K562 (cell line): ENCODE results near the gene CREBL2.

ENCODE experiments used
- CREBBP ChIP-seq: IDR thresholded peaks from one replicate; pipeline ENCODE4 v1.6.1; 2012; ENCODE audit warnings: low read depth, mild to moderate bottlenecking, control low read depth, inconsistent platforms, low read length
- GABPB1 ChIP-seq: sonication (generic); formaldehyde crosslinking; IDR thresholded peaks from 2 replicates; pipeline ENCODE4 v1.8.0; 2022; ENCODE audit warnings: mild to moderate bottlenecking, missing genetic modification reagents
- HCFC1 ChIP-seq: IDR thresholded peaks from 2 replicates; pipeline ENCODE4 v1.6.1; 2012; ENCODE audit warnings: low read depth, low read length, improper control_type of control experiment
- HDGF ChIP-seq: fragments of 450-650 bp; IDR thresholded peaks from 2 replicates; pipeline ENCODE4 v1.6.1; 2016
- MEIS2 ChIP-seq: fragments of 450-650 bp; IDR thresholded peaks from 2 replicates; pipeline ENCODE4 v1.6.1; 2014; ENCODE audit warnings: mild to moderate bottlenecking; ENCODE audit not compliant: partially characterized antibody
- TCF7L2 ChIP-seq: fragments of 150-350 bp; IDR thresholded peaks from 2 replicates; pipeline ENCODE4 v1.6.1; 2016; ENCODE audit warnings: low read depth, mild to moderate bottlenecking, low read length, moderate library complexity
- ZNF274 ChIP-seq: IDR thresholded peaks from 2 replicates; pipeline ENCODE4 v1.6.1; 2011; ENCODE audit warnings: low read depth, mild to moderate bottlenecking, low read length, moderate library complexity, borderline replicate concordance
- ZNF507 ChIP-seq: conservative IDR thresholded peaks from 2 replicates; pipeline ENCODE4 v1.6.1; 2017; ENCODE audit warnings: missing genetic modification characterization, missing compliant biosample characterization
- ZNF644 ChIP-seq: fragments of 200-800 bp; sonication (Bioruptor generic); IDR thresholded peaks from 2 replicates; pipeline ENCODE4 v1.6.1; 2016; ENCODE audit warnings: low read depth, missing genetic modification characterization, missing compliant biosample characterization
- TF ChIP-seq, protein P1 (sequence below), 3 experiments: IDR thresholded peaks in 2 of 3; conservative IDR thresholded peaks in 1 of 3; 2 replicates each; pipeline ENCODE4 v1.5.1; 2011 to 2012; ENCODE audit warnings: low read length in 3 of 3, mild to moderate bottlenecking in 3 of 3, control low read depth in 2 of 3, improper control_type of control experiment in 1 of 3, inconsistent platforms in 1 of 3, low read depth in 1 of 3, mixed read lengths in 1 of 3, moderate library complexity in 1 of 3; ENCODE audit not compliant: insufficient read depth in 2 of 3
- TF ChIP-seq, protein P2 (sequence below): fragments of 250-450 bp; sonication (Bioruptor Pico); IDR thresholded peaks from 2 replicates; pipeline ENCODE4 v1.5.0; 2021; ENCODE audit warnings: mild to moderate bottlenecking, borderline replicate concordance
- TF ChIP-seq, protein P3 (sequence below): fragments of 450-650 bp; IDR thresholded peaks from 2 replicates; pipeline ENCODE4 v1.6.1; 2016; ENCODE audit warnings: mild to moderate bottlenecking
- TF ChIP-seq, protein P4 (sequence below), 2 experiments: IDR thresholded peaks; 2 replicates each; pipeline ENCODE4 v1.6.1; 2011; ENCODE audit warnings: borderline replicate concordance in 1 of 2, control low read depth in 1 of 2, low read depth in 1 of 2, low read length in 1 of 2, mild to moderate bottlenecking in 1 of 2, mixed read lengths in 1 of 2, moderate library complexity in 1 of 2; ENCODE audit not compliant: insufficient read depth in 1 of 2, insufficient read length in 1 of 2, poor library complexity in 1 of 2, severe bottlenecking in 1 of 2; ENCODE audit errors: extremely low read depth in 1 of 2

DNA sequence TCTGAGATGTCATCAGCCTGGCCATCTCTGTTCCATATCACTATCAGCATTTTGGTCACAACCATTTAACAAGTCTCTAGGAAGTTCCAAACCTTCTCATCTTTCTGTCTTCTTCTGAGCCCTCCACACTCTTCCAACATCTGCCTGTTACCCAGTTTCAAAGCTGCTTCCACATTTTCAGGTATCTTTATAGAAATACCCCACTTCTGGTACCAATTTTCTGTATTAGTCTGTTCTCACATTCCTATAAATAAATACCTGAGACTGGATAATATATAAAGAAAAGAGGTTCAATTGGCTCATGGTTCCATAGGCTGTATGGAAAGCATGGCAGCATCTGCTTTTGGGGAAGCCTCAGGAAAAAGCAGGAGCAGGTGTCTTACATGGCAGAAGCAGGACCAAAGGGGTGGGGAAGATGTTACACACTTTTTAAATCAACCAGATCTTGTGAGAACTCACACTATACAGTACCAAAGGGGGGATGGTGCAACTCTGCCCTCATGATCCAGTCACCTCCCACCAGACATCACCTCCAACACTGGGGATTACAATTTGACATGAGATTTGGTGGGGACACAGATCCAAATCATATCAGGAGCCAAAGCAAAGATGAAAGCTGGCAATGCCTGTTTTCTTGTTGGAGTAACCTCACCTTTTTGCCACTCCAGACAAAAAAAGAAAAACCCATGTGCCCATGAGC, 37.4 kb downstream of the CREBL2 start:
- no peak for TF ChIP-seq MEIS2
- TF ChIP-seq, protein P1, sequence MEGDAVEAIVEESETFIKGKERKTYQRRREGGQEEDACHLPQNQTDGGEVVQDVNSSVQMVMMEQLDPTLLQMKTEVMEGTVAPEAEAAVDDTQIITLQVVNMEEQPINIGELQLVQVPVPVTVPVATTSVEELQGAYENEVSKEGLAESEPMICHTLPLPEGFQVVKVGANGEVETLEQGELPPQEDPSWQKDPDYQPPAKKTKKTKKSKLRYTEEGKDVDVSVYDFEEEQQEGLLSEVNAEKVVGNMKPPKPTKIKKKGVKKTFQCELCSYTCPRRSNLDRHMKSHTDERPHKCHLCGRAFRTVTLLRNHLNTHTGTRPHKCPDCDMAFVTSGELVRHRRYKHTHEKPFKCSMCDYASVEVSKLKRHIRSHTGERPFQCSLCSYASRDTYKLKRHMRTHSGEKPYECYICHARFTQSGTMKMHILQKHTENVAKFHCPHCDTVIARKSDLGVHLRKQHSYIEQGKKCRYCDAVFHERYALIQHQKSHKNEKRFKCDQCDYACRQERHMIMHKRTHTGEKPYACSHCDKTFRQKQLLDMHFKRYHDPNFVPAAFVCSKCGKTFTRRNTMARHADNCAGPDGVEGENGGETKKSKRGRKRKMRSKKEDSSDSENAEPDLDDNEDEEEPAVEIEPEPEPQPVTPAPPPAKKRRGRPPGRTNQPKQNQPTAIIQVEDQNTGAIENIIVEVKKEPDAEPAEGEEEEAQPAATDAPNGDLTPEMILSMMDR (IDR thresholded peaks at IDR 0.05 in 2 of 3, conservative IDR thresholded peaks at IDR 0.05 in 1 of 3; ENCODE audit: insufficient read depth in 2 of 3, low read depth in 1 of 3, low read length in 3 of 3): no peak
- no peak; the same call in 1 of the 2 replicates for TF ChIP-seq ZNF274
- TF ChIP-seq, protein P2, sequence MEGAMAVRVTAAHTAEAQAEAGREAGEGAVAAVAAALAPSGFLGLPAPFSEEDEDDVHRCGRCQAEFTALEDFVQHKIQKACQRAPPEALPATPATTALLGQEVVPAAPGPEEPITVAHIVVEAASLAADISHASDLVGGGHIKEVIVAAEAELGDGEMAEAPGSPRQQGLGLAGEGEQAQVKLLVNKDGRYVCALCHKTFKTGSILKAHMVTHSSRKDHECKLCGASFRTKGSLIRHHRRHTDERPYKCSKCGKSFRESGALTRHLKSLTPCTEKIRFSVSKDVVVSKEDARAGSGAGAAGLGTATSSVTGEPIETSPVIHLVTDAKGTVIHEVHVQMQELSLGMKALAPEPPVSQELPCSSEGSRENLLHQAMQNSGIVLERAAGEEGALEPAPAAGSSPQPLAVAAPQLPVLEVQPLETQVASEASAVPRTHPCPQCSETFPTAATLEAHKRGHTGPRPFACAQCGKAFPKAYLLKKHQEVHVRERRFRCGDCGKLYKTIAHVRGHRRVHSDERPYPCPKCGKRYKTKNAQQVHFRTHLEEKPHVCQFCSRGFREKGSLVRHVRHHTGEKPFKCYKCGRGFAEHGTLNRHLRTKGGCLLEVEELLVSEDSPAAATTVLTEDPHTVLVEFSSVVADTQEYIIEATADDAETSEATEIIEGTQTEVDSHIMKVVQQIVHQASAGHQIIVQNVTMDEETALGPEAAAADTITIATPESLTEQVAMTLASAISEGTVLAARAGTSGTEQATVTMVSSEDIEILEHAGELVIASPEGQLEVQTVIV (CRISPR knock-in tag): no peak
- TF ChIP-seq HCFC1: no peak
- TF ChIP-seq CREBBP: no peak
- TF ChIP-seq ZNF507 (tag): no peak
- TF ChIP-seq TCF7L2: no peak
- no peak for TF ChIP-seq HDGF
- TF ChIP-seq, protein P3, sequence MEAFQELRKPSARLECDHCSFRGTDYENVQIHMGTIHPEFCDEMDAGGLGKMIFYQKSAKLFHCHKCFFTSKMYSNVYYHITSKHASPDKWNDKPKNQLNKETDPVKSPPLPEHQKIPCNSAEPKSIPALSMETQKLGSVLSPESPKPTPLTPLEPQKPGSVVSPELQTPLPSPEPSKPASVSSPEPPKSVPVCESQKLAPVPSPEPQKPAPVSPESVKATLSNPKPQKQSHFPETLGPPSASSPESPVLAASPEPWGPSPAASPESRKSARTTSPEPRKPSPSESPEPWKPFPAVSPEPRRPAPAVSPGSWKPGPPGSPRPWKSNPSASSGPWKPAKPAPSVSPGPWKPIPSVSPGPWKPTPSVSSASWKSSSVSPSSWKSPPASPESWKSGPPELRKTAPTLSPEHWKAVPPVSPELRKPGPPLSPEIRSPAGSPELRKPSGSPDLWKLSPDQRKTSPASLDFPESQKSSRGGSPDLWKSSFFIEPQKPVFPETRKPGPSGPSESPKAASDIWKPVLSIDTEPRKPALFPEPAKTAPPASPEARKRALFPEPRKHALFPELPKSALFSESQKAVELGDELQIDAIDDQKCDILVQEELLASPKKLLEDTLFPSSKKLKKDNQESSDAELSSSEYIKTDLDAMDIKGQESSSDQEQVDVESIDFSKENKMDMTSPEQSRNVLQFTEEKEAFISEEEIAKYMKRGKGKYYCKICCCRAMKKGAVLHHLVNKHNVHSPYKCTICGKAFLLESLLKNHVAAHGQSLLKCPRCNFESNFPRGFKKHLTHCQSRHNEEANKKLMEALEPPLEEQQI: no peak
- no peak for TF ChIP-seq ZNF644 (tag)
- TF ChIP-seq, protein P4, sequence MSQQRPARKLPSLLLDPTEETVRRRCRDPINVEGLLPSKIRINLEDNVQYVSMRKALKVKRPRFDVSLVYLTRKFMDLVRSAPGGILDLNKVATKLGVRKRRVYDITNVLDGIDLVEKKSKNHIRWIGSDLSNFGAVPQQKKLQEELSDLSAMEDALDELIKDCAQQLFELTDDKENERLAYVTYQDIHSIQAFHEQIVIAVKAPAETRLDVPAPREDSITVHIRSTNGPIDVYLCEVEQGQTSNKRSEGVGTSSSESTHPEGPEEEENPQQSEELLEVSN (IDR thresholded peaks at IDR 0.05; ENCODE audit: borderline replicate concordance in 1 of 2, extremely low read depth in 1 of 2, insufficient read depth in 1 of 2, insufficient read length in 1 of 2, low read depth in 1 of 2, low read length in 1 of 2, poor library complexity in 1 of 2, severe bottlenecking in 1 of 2): no peak
- TF ChIP-seq GABPB1 (CRISPR knock-in tag): no peak
